Measurements from ENCODE around the gene ST3GAL4. TPM values are rescaled to one million over a fixed set of nuclear protein-coding genes. Genes with fewer than 3 reads are reported as not detected.

ST3GAL4 gene
- total and polyA plus RNA-seq, 2 donors (not counting 1 experiment from before 2014, with no cell fraction given): 1.1 to 1.9 TPM

GRCh38 chr11:126343051-126343450 lies 12.4 kb upstream of the ST3GAL4 start:
- TF ChIP-seq EZH2 (IDR thresholded peaks at IDR 0.05; ENCODE audit: borderline replicate concordance, insufficient read depth, low read depth, low read length, poor library complexity, severe bottlenecking) (no peak), CTCF (IDR thresholded peaks at IDR 0.05) (no peak)
- no peak overlapping the region for H3K27ac ChIP-seq (ENCODE audit: low read length in 2 of 2)
- no peak overlapping the region for H3K4me3 Mint-ChIP-seq
- H3K36me3 ChIP-seq (replicated peaks in 1 of 2; ENCODE audit: control extremely low read depth in 1 of 2, control insufficient read depth in 1 of 2, extremely low read depth in 1 of 2, insufficient read depth in 2 of 2, low read length in 1 of 2): peaks cover 0 to 65% of the 10 kb centered on the region in 2 experiments
- DNase-seq: no peak
- no peaks in the 10 kb centered on the region for H3K4me1 ChIP-seq (ENCODE audit: control insufficient read depth in 2 of 2, insufficient read depth in 2 of 2, low read length in 2 of 2)
- ChIA-PET POLR2A (no interaction called here), CTCF (interaction anchor here (1.3 kb wide), 1 partner anchor 137 kb away, joined by 3 read pairs; no protein-coding TSS in a partner anchor)
- ATAC-seq (ENCODE audit: low read depth): no peak
- intact Hi-C loops (cut with micrococcal nuclease): no loop called here
- no peak overlapping the region for H3K4me2 ChIP-seq (replicated peaks; ENCODE audit: low read depth, low read length, poor library complexity, severe bottlenecking)
- H3K27ac Mint-ChIP-seq: no peak overlapping the region
- no peak overlapping the region for H2AFZ ChIP-seq (ENCODE audit: insufficient read depth, low read depth, low read length, poor library complexity, severe bottlenecking)
- no peaks in the 10 kb centered on the region for H3K9me3 Mint-ChIP-seq (ENCODE audit: insufficient read depth)
- H3K79me2 ChIP-seq (ENCODE audit: control insufficient read depth, insufficient read depth, low read length): no peaks in the 10 kb centered on the region
- H4K20me1 ChIP-seq (ENCODE audit: control insufficient read depth, insufficient read depth, low read length, poor library complexity, severe bottlenecking): no peaks in the 10 kb centered on the region
- H3K4me1 Mint-ChIP-seq: no peaks in the 10 kb centered on the region
- H3K27me3 ChIP-seq (replicated peaks in 1 of 4; ENCODE audit: control extremely low read depth in 1 of 4, control insufficient read depth in 3 of 4, insufficient read depth in 4 of 4, low read length in 3 of 4): no peaks in the 10 kb centered on the region
- H3K27me3 Mint-ChIP-seq: no peaks in the 10 kb centered on the region
- 96% methylated on average over 15 of the region's 16 CpGs for WGBS (ENCODE audit: insufficient coverage)
- H3K4me3 ChIP-seq (ENCODE audit: control extremely low read depth in 1 of 5, extremely low read depth in 1 of 5, insufficient read depth in 1 of 5, low read depth in 2 of 5, low read length in 4 of 5): no peak overlapping the region
- no peak overlapping the region for H3K9ac ChIP-seq (ENCODE audit: low read length)
- no peaks in the 10 kb centered on the region for H3K9me3 ChIP-seq (ENCODE audit: control extremely low read depth in 1 of 3, control insufficient read depth in 2 of 3, insufficient read depth in 1 of 3, low read length in 2 of 3)

DNA sequence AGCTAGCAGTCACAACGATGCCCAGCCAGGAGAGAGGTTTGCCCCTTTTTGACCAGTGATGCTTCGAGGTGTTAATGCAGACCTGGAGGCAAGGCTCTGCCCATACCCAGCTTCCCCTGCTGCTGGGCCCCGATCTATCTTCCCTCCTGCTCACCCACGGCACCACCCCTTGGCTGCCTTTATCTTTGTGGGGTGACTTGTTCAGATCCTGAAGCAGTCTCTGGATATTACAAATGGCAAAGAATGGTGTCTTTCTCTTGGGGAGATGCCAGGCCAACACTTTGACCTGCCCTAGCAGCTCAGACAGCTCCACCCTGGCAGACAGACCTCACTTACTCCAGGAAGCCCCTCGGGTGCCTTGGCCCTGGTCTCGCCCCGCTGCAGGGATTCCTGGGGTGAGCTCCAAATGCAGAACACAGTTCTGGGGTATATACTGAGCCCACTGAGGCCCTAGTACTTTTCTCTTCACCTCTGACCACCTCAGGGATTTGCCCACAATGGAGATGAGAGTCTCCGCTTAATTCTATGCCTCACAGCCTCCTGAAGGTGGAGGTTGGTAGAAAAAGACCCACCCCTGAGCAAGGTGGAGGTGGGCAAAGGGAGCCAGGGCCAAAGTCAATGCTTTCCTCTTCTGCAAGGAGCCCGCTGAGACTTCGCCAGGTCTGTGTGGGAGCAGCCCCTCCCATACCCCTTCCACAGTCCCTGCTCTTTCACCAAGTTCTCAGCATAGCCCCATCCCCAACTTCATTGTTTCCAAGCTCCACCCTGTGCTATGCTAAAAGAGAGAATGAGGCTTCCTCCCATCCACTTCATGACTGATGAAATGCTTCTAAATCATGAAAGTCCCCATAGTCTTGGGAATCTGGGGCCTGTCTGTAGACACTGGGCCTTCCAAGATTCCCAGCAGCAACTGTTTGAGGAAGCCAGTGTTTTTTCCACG lies 11.1 kb upstream of the ST3GAL4 start:
- H3K27ac ChIP-seq (ENCODE audit: low read length in 2 of 2): no peak overlapping the region
- H3K36me3 ChIP-seq (replicated peaks in 1 of 2; ENCODE audit: control extremely low read depth in 1 of 2, control insufficient read depth in 1 of 2, extremely low read depth in 1 of 2, insufficient read depth in 2 of 2, low read length in 1 of 2): peaks cover 0 to 63% of the 10 kb centered on the region in 2 experiments
- H3K4me1 ChIP-seq (ENCODE audit: control insufficient read depth in 2 of 2, insufficient read depth in 2 of 2, low read length in 2 of 2): no peaks in the 10 kb centered on the region
- H3K9me3 ChIP-seq (ENCODE audit: control extremely low read depth in 1 of 3, control insufficient read depth in 2 of 3, insufficient read depth in 1 of 3, low read length in 2 of 3): no peaks in the 10 kb centered on the region
- no peaks in the 10 kb centered on the region for H3K9me3 Mint-ChIP-seq (ENCODE audit: insufficient read depth)
- no peak overlapping the region for H3K4me3 Mint-ChIP-seq
- ATAC-seq (ENCODE audit: low read depth) (no peak), DNase-seq (no peak)
- no peaks in the 10 kb centered on the region for H3K27me3 Mint-ChIP-seq
- no peaks in the 10 kb centered on the region for H3K27me3 ChIP-seq (replicated peaks in 1 of 4; ENCODE audit: control extremely low read depth in 1 of 4, control insufficient read depth in 3 of 4, insufficient read depth in 4 of 4, low read length in 3 of 4)
- no peak overlapping the region for H3K4me2 ChIP-seq (replicated peaks; ENCODE audit: low read depth, low read length, poor library complexity, severe bottlenecking)
- ChIA-PET CTCF (interaction anchor here (0.6 to 1.3 kb wide), 2 partner anchors 28 to 136 kb away, joined by 3 read pairs; no protein-coding TSS in a partner anchor), POLR2A (no interaction called here)
- TF ChIP-seq EZH2 (IDR thresholded peaks at IDR 0.05; ENCODE audit: borderline replicate concordance, insufficient read depth, low read depth, low read length, poor library complexity, severe bottlenecking): no peak
- TF ChIP-seq CTCF (IDR thresholded peaks at IDR 0.05): no peak
- no peaks in the 10 kb centered on the region for H3K4me1 Mint-ChIP-seq
- no peak overlapping the region for H3K9ac ChIP-seq (ENCODE audit: low read length)
- H2AFZ ChIP-seq (ENCODE audit: insufficient read depth, low read depth, low read length, poor library complexity, severe bottlenecking): no peak overlapping the region
- no peaks in the 10 kb centered on the region for H4K20me1 ChIP-seq (ENCODE audit: control insufficient read depth, insufficient read depth, low read length, poor library complexity, severe bottlenecking)
- intact Hi-C loops (cut with micrococcal nuclease): no loop called here
- H3K27ac Mint-ChIP-seq: no peak overlapping the region
- H3K79me2 ChIP-seq (ENCODE audit: control insufficient read depth, insufficient read depth, low read length): no peaks in the 10 kb centered on the region
- 84% methylated on average over 7 of the region's 11 CpGs for whole genome bisulfite sequencing (ENCODE audit: insufficient coverage)
- no peak overlapping the region for H3K4me3 ChIP-seq (ENCODE audit: control extremely low read depth in 1 of 5, extremely low read depth in 1 of 5, insufficient read depth in 1 of 5, low read depth in 2 of 5, low read length in 4 of 5)
